GM23248 (cell line): Measurements from ENCODE around the gene L3MBTL4. TPM values are rescaled to one million over a fixed set of nuclear protein-coding genes. Genes with fewer than 3 reads are reported as not detected.

Source experiments
- DNase-seq: peaks from one replicate; pipeline ENCODE4 v3.0.0-alpha.2; 2015
- H2AFZ ChIP-seq: fragments of 200-600 bp; sonication (generic); 2 replicates; pipeline ENCODE4 v1.6.1; 2016; ENCODE audit warnings: antibody characterized with exemption
- H3F3A ChIP-seq: fragments of 200-600 bp; sonication (generic); 2 replicates; pipeline ENCODE4 v1.6.1; 2016; ENCODE audit warnings: mild to moderate bottlenecking, antibody characterized with exemption, mixed run types; ENCODE audit not compliant: insufficient read depth
- H3K27ac ChIP-seq: fragments of 200-600 bp; sonication (generic); 2 replicates; pipeline ENCODE4 v1.5.1; 2016; ENCODE audit warnings: mild to moderate bottlenecking
- H3K27me3 ChIP-seq: fragments of 200-600 bp; sonication (generic); replicated peaks from 2 replicates; pipeline ENCODE4 v1.6.1; 2016; ENCODE audit warnings: mild to moderate bottlenecking; ENCODE audit not compliant: insufficient read depth
- H3K36me3 ChIP-seq: fragments of 200-600 bp; sonication (generic); 2 replicates; pipeline ENCODE4 v1.6.1; 2016; ENCODE audit warnings: low read depth, mild to moderate bottlenecking
- H3K4me1 ChIP-seq: fragments of 200-600 bp; sonication (generic); 2 replicates; pipeline ENCODE4 v1.6.1; 2016; ENCODE audit warnings: mild to moderate bottlenecking; ENCODE audit not compliant: insufficient read depth
- H3K4me2 ChIP-seq: fragments of 200-600 bp; sonication (generic); one replicate; pipeline ENCODE4 v1.6.1; 2016; ENCODE audit warnings: mild to moderate bottlenecking; ENCODE audit not compliant: unreplicated experiment
- H3K4me3 ChIP-seq: fragments of 200-600 bp; sonication (generic); 2 replicates; pipeline ENCODE4 v1.5.1; 2016; ENCODE audit warnings: mild to moderate bottlenecking
- H3K79me2 ChIP-seq: fragments of 200-600 bp; sonication (generic); 2 replicates; pipeline ENCODE4 v1.6.1; 2016; ENCODE audit warnings: mild to moderate bottlenecking; ENCODE audit not compliant: insufficient read depth
- H3K9ac ChIP-seq: fragments of 200-600 bp; sonication (generic); 2 replicates; pipeline ENCODE4 v1.6.1; 2016; ENCODE audit warnings: mild to moderate bottlenecking
- H3K9me2 ChIP-seq: fragments of 200-600 bp; sonication (generic); 2 replicates; pipeline ENCODE4 v1.6.1; 2016; ENCODE audit warnings: mixed run types, mild to moderate bottlenecking, moderate library complexity; ENCODE audit not compliant: insufficient read depth
- H3K9me3 ChIP-seq: fragments of 200-600 bp; sonication (generic); one replicate; pipeline ENCODE4 v1.6.1; 2017; ENCODE audit warnings: low read depth
- H4K20me1 ChIP-seq: fragments of 200-600 bp; sonication (generic); 2 replicates; pipeline ENCODE4 v1.6.0; 2016; ENCODE audit not compliant: insufficient read depth
- EZH2 ChIP-seq: fragments of 200-600 bp; sonication (generic); IDR thresholded peaks from 2 replicates; pipeline ENCODE4 v1.6.1; 2018; ENCODE audit warnings: antibody characterized with exemption, mild to moderate bottlenecking; ENCODE audit not compliant: insufficient read depth, poor library complexity, severe bottlenecking
- EZH2phosphoT487 ChIP-seq: fragments of 200-600 bp; sonication (generic); IDR thresholded peaks from 2 replicates; pipeline ENCODE4 v1.6.1; 2018; ENCODE audit warnings: antibody characterized with exemption, moderate library complexity, mild to moderate bottlenecking, low read depth; ENCODE audit not compliant: insufficient read depth
- WGBS, 2 experiments: methylation state at CpG; one replicate each; pipeline ENCODE4 v1.1.6; 2015 to 2017; ENCODE audit warnings: low lambda C conversion rate in 2 of 2, low coverage in 1 of 2; ENCODE audit errors: missing lambda C conversion rate in 2 of 2; 5-methylcytosine and 5-hydroxymethylcytosine counted together
- in situ Hi-C: fragments of 300-500 bp; cut with MboI; formaldehyde crosslinking; loops from 2 replicates; pipeline ENCODE4 v1.15.0; 2020
- polyA plus RNA-seq: library from polyadenylated mRNA; unstranded; fragments of >200 nt; fragmentation: Nextera tagmentation; extraction: Ambion mirVana; gene quantifications from 2 replicates; pipeline ENCODE4 v1.2.1, GENCODE V29; 2016
- total RNA-seq: library from RNA; depleted of rRNA; stranded (reverse); fragments of >200 nt; shearing (Covaris generic); gene quantifications from 2 replicates; pipeline ENCODE4 v1.2.3, GENCODE V29; 2014

The L3MBTL4 gene
- total and polyA plus RNA-seq, 2 experiments from 2014 or later, result not detected

GRCh38 chr18:6044319-6044718 is 370.4 kb downstream of the L3MBTL4 start:
- Histone ChIP-seq H3K9ac (no peak overlapping the region), H3K9me2 (no peaks in the 10 kb centered on the region), H3F3A (no peaks in the 10 kb centered on the region), H3K27ac (no peak overlapping the region), H3K4me1 (no peaks in the 10 kb centered on the region), H2AFZ (no peak overlapping the region), H4K20me1 (no peaks in the 10 kb centered on the region), H3K79me2 (no peaks in the 10 kb centered on the region), H3K9me3 (no peaks in the 10 kb centered on the region), H3K4me2 (no peak overlapping the region), H3K4me3 (no peak overlapping the region), H3K27me3 (no peaks in the 10 kb centered on the region; the same call in 1 of the 2 replicates), H3K36me3 (no peaks in the 10 kb centered on the region)
- 62 to 65% methylated on average over 1 of the region's 1 CpG for WGBS, 2 experiments
- TF ChIP-seq EZH2, result no peak
- TF ChIP-seq EZH2phosphoT487, result no peak
- in situ Hi-C loops, result no loop called here
- no peak for DNase-seq

- H3K36me3 ChIP-seq, result no peaks in the 10 kb centered on the region
- H3K9me3 ChIP-seq, result no peaks in the 10 kb centered on the region
- in situ Hi-C loops, result no loop called here
- no peak overlapping the region for H3K4me3 ChIP-seq
- no peaks in the 10 kb centered on the region for H3K27me3 ChIP-seq
- H3F3A ChIP-seq, result no peaks in the 10 kb centered on the region
- H3K4me2 ChIP-seq, result no peak overlapping the region
- DNase-seq, result peak; percentile 22
- TF ChIP-seq EZH2 (no peak), EZH2phosphoT487 (no peak)
- H4K20me1 ChIP-seq, result no peaks in the 10 kb centered on the region
- H2AFZ ChIP-seq, result no peak overlapping the region
- H3K9me2 ChIP-seq, result no peaks in the 10 kb centered on the region
- 64 to 70% methylated on average over 2 of the region's 2 CpGs for WGBS, 2 experiments
- H3K79me2 ChIP-seq, result no peaks in the 10 kb centered on the region
- no peaks in the 10 kb centered on the region for H3K4me1 ChIP-seq
- no peak overlapping the region for H3K9ac ChIP-seq
- no peak overlapping the region for H3K27ac ChIP-seq
These were observed 375.7 kb downstream of the L3MBTL4 start for GRCh38 chr18:6039055-6039454.

GRCh38 chr18:6031442-6031841 is 383.3 kb downstream of the L3MBTL4 start:
- Histone ChIP-seq H3K36me3 (no peaks in the 10 kb centered on the region), H3K4me1 (no peaks in the 10 kb centered on the region), H3K4me2 (no peak overlapping the region), H3K9ac (no peak overlapping the region), H3K4me3 (no peak overlapping the region), H3K9me2 (no peaks in the 10 kb centered on the region), H3K27ac (no peak overlapping the region), H3F3A (no peaks in the 10 kb centered on the region), H3K27me3 (peaks cover 5% of the 10 kb centered on the region; the same call in 1 of the 2 replicates), H4K20me1 (no peaks in the 10 kb centered on the region), H3K79me2 (no peaks in the 10 kb centered on the region), H3K9me3 (no peaks in the 10 kb centered on the region), H2AFZ (no peak overlapping the region)
- WGBS, 2 experiments, result 31 to 36% methylated on average over 2 of the region's 2 CpGs
- DNase-seq, result no peak
- no peak for TF ChIP-seq EZH2
- TF ChIP-seq EZH2phosphoT487, result no peak
- in situ Hi-C loops, result no loop called here

GRCh38 chr18:6031002-6031401 is 383.7 kb downstream of the L3MBTL4 start:
- TF ChIP-seq EZH2phosphoT487 (no peak), EZH2 (no peak)
- H3K4me1 ChIP-seq, result no peaks in the 10 kb centered on the region
- no peaks in the 10 kb centered on the region for H3K79me2 ChIP-seq
- no peaks in the 10 kb centered on the region for H3K9me2 ChIP-seq
- WGBS, 2 experiments, result 5 to 6% methylated on average over 2 of the region's 2 CpGs
- H3K9me3 ChIP-seq, result no peaks in the 10 kb centered on the region
- peaks cover 5% of the 10 kb centered on the region; the same call in 1 of the 2 replicates for H3K27me3 ChIP-seq
- H3F3A ChIP-seq, result no peaks in the 10 kb centered on the region
- no peaks in the 10 kb centered on the region for H3K36me3 ChIP-seq
- no peak overlapping the region for H2AFZ ChIP-seq
- no peak overlapping the region for H3K4me3 ChIP-seq
- in situ Hi-C loops, result no loop called here
- H3K4me2 ChIP-seq, result no peak overlapping the region
- DNase-seq, result no peak
- no peak overlapping the region for H3K27ac ChIP-seq
- H3K9ac ChIP-seq, result no peak overlapping the region
- no peaks in the 10 kb centered on the region for H4K20me1 ChIP-seq

GRCh38 chr18:6024745-6025248 is 389.9 kb downstream of the L3MBTL4 start:
- no peaks in the 10 kb centered on the region for H3K79me2 ChIP-seq
- H3K9ac ChIP-seq, result no peak overlapping the region
- H3K36me3 ChIP-seq, result no peaks in the 10 kb centered on the region
- H3K4me2 ChIP-seq, result no peak overlapping the region
- H4K20me1 ChIP-seq, result no peaks in the 10 kb centered on the region
- H3K4me1 ChIP-seq, result no peaks in the 10 kb centered on the region
- no peak overlapping the region for H3K4me3 ChIP-seq
- no peak for DNase-seq
- H3K9me2 ChIP-seq, result no peaks in the 10 kb centered on the region
- no peaks in the 10 kb centered on the region for H3F3A ChIP-seq
- H3K27me3 ChIP-seq, result peaks cover 2% of the 10 kb centered on the region; the same call in 1 of the 2 replicates
- 47 to 49% methylated on average over 2 of the region's 2 CpGs for WGBS, 2 experiments
- H3K9me3 ChIP-seq, result no peaks in the 10 kb centered on the region
- TF ChIP-seq EZH2, result no peak
- TF ChIP-seq EZH2phosphoT487, result no peak
- H3K27ac ChIP-seq, result no peak overlapping the region
- H2AFZ ChIP-seq, result no peak overlapping the region
- in situ Hi-C loops, result no loop called here
